K562 (cell line): ENCODE measurements around the gene SMARCB1. TPM values are rescaled to one million over a fixed set of nuclear protein-coding genes. Genes with fewer than 3 reads are reported as not detected.

Experiments used
- BCOR ChIP-seq: fragments of 450-650 bp; IDR thresholded peaks from 2 replicates; pipeline ENCODE4 v1.6.1; 2016
- CBFB ChIP-seq: sonication (generic); formaldehyde crosslinking; IDR thresholded peaks from 2 replicates; pipeline ENCODE4 v1.4.0; 2020; ENCODE audit warnings: mild to moderate bottlenecking, missing genetic modification reagents
- CREB1 ChIP-seq, 2 experiments: sonication (generic) in 1 of 2; formaldehyde crosslinking in 1 of 2; IDR thresholded peaks; 2 replicates each; pipeline versions ENCODE4 v1.6.1 to v1.8.0; 2012 to 2022; ENCODE audit warnings: inconsistent platforms in 1 of 2, mild to moderate bottlenecking in 1 of 2, missing genetic modification reagents in 1 of 2, moderate library complexity in 1 of 2
- FOXK1 ChIP-seq: sonication (generic); formaldehyde crosslinking; IDR thresholded peaks from 2 replicates; pipeline ENCODE4 v1.8.0; 2022; ENCODE audit warnings: missing genetic modification reagents, mild to moderate bottlenecking, borderline replicate concordance
- KDM1A ChIP-seq, 2 experiments: fragments of 450-650 bp; IDR thresholded peaks; 2 replicates each; pipeline ENCODE4 v1.6.1; 2016; ENCODE audit warnings: mild to moderate bottlenecking in 2 of 2
- MXD1 ChIP-seq: fragments of 250-450 bp; sonication (Bioruptor Pico); IDR thresholded peaks from 2 replicates; pipeline ENCODE4 v1.8.0; 2021; ENCODE audit warnings: borderline replicate concordance, mild to moderate bottlenecking, moderate library complexity; ENCODE audit not compliant: poor library complexity, severe bottlenecking
- RBBP5 ChIP-seq: fragments of 200-600 bp; sonication (generic); IDR thresholded peaks from 2 replicates; pipeline ENCODE4 v1.6.1; 2012; ENCODE audit warnings: borderline replicate concordance, mild to moderate bottlenecking, low read length, control low read depth, inconsistent platforms; ENCODE audit not compliant: insufficient read depth, poor library complexity, severe bottlenecking
- RBM22 ChIP-seq: fragments of 200-400 bp; formaldehyde crosslinking; IDR thresholded peaks from 2 replicates; pipeline ENCODE4 v1.6.1; 2018; ENCODE audit warnings: low read length, low read depth; ENCODE audit not compliant: poor library complexity, severe bottlenecking
- SIN3A ChIP-seq, 2 experiments: fragments of 150-350 bp in 1 of 2; IDR thresholded peaks; 2 replicates each; pipeline ENCODE4 v1.6.1; 2011 to 2016; ENCODE audit warnings: borderline replicate concordance in 2 of 2, low read depth in 2 of 2, low read length in 2 of 2, mild to moderate bottlenecking in 2 of 2, moderate library complexity in 2 of 2; ENCODE audit not compliant: control insufficient read depth in 1 of 2
- SMARCA5 ChIP-seq: fragments of 450-650 bp; IDR thresholded peaks from 2 replicates; pipeline ENCODE4 v1.6.1; 2016
- SNAPC5 ChIP-seq: fragments of 250-450 bp; sonication (Bioruptor Pico); IDR thresholded peaks from 2 replicates; pipeline ENCODE4 v1.8.0; 2021; ENCODE audit warnings: moderate library complexity, mild to moderate bottlenecking, inconsistent platforms
- SRSF9 ChIP-seq: fragments of 200-400 bp; formaldehyde crosslinking; IDR thresholded peaks from 2 replicates; pipeline ENCODE4 v1.6.1; 2017; ENCODE audit warnings: low read depth, low read length, borderline replicate concordance
- TARDBP ChIP-seq: fragments of 450-650 bp; IDR thresholded peaks from 2 replicates; pipeline ENCODE4 v1.6.1; 2016
- ZNF239 ChIP-seq: fragments of 250-450 bp; sonication (Bioruptor Pico); IDR thresholded peaks from 2 replicates; pipeline ENCODE4 v1.4.0; 2020; ENCODE audit warnings: mild to moderate bottlenecking
- polyA plus RNA-seq, 8 experiments: library from polyadenylated mRNA; depleted of rRNA in 4 of 8; stranded (reverse) in 5 of 8; unstranded in 3 of 8; fragments of >200 nt; fragmentation: Nextera tagmentation in 2 of 8; fragmentation: Illumina TruSeq in 1 of 8; extraction: Ambion mirVana in 2 of 8; extraction: Trizol in 1 of 8; gene quantifications; 2 replicates each; pipeline versions ENCODE4 v1.2.1 to v1.2.3, GENCODE V29; 2011 to 2014; ENCODE audit warnings: inconsistent platforms in 1 of 8, missing spikeins in 1 of 8
- total RNA-seq, 7 experiments: library from RNA; depleted of rRNA in 6 of 7; stranded (reverse); fragments of >200 nt in 6 of 7; fragmentation: Illumina TruSeq in 2 of 7; extraction: Trizol in 2 of 7; gene quantifications; 2 replicates each; pipeline versions ENCODE4 v1.2.1 to v1.2.3, GENCODE V29; 2011 to 2021; ENCODE audit warnings: low replicate concordance in 1 of 7
- TF ChIP-seq, protein P1 (sequence below): fragments of 450-650 bp; IDR thresholded peaks from 2 replicates; pipeline ENCODE4 v1.6.1; 2016; ENCODE audit warnings: mild to moderate bottlenecking, moderate library complexity

Gene SMARCB1
- total and polyA plus RNA-seq, 9 of the 15 experiments (the other 6 are each of a cell fraction or from before 2014, with no cell fraction given), result 1.2 to 113 (median 65.4) TPM

DNA sequence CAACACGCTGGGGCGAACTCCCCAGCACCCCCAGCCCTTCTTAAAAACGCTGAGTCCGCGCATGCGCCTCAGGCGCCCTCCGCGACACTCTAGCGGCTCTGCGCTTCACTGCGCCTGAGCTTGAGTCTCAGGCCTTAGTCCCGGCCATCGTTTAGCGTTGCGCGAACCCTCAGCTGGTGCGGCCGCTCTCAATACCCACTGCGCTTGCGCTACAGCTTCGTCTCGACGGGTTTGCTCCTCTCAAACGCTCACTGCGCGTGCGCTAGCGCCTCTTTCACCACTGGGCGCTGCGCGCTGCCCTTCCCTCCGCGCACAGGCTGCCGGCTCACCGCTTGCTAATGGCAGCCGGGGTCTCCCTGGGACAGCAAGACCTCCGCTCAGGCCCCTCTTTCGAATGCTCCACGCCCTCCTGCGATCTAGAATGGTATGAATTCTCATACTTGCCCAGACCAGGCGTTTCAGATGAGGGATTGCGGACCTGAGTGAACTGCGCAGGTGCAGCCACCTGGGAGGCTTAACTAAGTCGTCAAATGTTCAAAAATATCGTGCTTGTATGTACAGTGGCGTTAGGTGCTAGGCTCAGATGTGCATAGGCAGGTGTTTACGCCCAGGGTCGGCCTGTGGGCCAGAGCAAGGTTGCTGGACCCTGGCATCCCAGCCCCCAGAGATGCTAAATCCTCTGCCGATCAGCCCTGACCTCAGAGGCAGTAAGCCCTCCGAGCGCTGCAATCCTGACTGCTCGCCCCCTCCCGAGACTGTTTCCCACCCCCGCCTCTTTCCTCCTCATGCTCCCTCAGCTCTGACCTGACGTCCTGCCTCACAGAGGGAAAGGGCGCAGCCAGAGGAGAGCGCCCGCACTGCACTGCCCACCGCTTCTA lies 71.1 kb downstream of the SMARCB1 start, which contains the start of gene SLC2A11 (continued):
- TF ChIP-seq, protein P1, sequence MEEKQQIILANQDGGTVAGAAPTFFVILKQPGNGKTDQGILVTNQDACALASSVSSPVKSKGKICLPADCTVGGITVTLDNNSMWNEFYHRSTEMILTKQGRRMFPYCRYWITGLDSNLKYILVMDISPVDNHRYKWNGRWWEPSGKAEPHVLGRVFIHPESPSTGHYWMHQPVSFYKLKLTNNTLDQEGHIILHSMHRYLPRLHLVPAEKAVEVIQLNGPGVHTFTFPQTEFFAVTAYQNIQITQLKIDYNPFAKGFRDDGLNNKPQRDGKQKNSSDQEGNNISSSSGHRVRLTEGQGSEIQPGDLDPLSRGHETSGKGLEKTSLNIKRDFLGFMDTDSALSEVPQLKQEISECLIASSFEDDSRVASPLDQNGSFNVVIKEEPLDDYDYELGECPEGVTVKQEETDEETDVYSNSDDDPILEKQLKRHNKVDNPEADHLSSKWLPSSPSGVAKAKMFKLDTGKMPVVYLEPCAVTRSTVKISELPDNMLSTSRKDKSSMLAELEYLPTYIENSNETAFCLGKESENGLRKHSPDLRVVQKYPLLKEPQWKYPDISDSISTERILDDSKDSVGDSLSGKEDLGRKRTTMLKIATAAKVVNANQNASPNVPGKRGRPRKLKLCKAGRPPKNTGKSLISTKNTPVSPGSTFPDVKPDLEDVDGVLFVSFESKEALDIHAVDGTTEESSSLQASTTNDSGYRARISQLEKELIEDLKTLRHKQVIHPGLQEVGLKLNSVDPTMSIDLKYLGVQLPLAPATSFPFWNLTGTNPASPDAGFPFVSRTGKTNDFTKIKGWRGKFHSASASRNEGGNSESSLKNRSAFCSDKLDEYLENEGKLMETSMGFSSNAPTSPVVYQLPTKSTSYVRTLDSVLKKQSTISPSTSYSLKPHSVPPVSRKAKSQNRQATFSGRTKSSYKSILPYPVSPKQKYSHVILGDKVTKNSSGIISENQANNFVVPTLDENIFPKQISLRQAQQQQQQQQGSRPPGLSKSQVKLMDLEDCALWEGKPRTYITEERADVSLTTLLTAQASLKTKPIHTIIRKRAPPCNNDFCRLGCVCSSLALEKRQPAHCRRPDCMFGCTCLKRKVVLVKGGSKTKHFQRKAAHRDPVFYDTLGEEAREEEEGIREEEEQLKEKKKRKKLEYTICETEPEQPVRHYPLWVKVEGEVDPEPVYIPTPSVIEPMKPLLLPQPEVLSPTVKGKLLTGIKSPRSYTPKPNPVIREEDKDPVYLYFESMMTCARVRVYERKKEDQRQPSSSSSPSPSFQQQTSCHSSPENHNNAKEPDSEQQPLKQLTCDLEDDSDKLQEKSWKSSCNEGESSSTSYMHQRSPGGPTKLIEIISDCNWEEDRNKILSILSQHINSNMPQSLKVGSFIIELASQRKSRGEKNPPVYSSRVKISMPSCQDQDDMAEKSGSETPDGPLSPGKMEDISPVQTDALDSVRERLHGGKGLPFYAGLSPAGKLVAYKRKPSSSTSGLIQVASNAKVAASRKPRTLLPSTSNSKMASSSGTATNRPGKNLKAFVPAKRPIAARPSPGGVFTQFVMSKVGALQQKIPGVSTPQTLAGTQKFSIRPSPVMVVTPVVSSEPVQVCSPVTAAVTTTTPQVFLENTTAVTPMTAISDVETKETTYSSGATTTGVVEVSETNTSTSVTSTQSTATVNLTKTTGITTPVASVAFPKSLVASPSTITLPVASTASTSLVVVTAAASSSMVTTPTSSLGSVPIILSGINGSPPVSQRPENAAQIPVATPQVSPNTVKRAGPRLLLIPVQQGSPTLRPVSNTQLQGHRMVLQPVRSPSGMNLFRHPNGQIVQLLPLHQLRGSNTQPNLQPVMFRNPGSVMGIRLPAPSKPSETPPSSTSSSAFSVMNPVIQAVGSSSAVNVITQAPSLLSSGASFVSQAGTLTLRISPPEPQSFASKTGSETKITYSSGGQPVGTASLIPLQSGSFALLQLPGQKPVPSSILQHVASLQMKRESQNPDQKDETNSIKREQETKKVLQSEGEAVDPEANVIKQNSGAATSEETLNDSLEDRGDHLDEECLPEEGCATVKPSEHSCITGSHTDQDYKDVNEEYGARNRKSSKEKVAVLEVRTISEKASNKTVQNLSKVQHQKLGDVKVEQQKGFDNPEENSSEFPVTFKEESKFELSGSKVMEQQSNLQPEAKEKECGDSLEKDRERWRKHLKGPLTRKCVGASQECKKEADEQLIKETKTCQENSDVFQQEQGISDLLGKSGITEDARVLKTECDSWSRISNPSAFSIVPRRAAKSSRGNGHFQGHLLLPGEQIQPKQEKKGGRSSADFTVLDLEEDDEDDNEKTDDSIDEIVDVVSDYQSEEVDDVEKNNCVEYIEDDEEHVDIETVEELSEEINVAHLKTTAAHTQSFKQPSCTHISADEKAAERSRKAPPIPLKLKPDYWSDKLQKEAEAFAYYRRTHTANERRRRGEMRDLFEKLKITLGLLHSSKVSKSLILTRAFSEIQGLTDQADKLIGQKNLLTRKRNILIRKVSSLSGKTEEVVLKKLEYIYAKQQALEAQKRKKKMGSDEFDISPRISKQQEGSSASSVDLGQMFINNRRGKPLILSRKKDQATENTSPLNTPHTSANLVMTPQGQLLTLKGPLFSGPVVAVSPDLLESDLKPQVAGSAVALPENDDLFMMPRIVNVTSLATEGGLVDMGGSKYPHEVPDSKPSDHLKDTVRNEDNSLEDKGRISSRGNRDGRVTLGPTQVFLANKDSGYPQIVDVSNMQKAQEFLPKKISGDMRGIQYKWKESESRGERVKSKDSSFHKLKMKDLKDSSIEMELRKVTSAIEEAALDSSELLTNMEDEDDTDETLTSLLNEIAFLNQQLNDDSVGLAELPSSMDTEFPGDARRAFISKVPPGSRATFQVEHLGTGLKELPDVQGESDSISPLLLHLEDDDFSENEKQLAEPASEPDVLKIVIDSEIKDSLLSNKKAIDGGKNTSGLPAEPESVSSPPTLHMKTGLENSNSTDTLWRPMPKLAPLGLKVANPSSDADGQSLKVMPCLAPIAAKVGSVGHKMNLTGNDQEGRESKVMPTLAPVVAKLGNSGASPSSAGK, result peak; percentile 38; the same call in 1 of the 2 replicates
- TF ChIP-seq SMARCA5, result no peak
- TF ChIP-seq ZNF239, result no peak
- TF ChIP-seq TARDBP, result no peak
- TF ChIP-seq MXD1 (CRISPR knock-in tag), result no peak
- TF ChIP-seq SIN3A (IDR thresholded peaks at IDR 0.05; ENCODE audit: borderline replicate concordance in 2 of 2, control insufficient read depth in 1 of 2, low read depth in 2 of 2, low read length in 2 of 2), result no peak
- TF ChIP-seq SRSF9, result no peak
- TF ChIP-seq CBFB (CRISPR knock-in tag), result no peak
- TF ChIP-seq BCOR, result no peak
- no peak for TF ChIP-seq RBBP5
- no peak for TF ChIP-seq FOXK1
- TF ChIP-seq CREB1 (IDR thresholded peaks at IDR 0.05), result no peak
- TF ChIP-seq CREB1 (CRISPR knock-in tag; IDR thresholded peaks at IDR 0.05), result peak; percentile 46; the same call in 1 of the 2 replicates
- no peak for TF ChIP-seq SNAPC5
- no peak for TF ChIP-seq RBM22
- TF ChIP-seq KDM1A (IDR thresholded peaks at IDR 0.05), result no peak
